Liver (tissue), 3 donors: ENCODE measurements around the gene EXOC4.

Experiments
- EGR1 ChIP-seq, 2 donors: IDR thresholded peaks; 2 replicates each; pipeline ENCODE4 v1.6.1; 2016 to 2018; ENCODE audit warnings: antibody characterized with exemption in 2 of 2, low read depth in 2 of 2
- FOXA1 ChIP-seq: IDR thresholded peaks from 2 replicates; pipeline ENCODE4 v1.6.1; 2016; ENCODE audit warnings: antibody characterized with exemption
- JUND ChIP-seq, 2 donors: IDR thresholded peaks; 2 replicates each; pipeline ENCODE4 v1.6.1; 2016; ENCODE audit warnings: antibody characterized with exemption in 2 of 2
- MAX ChIP-seq: IDR thresholded peaks from 2 replicates; pipeline ENCODE4 v1.6.1; 2016; ENCODE audit warnings: antibody characterized with exemption
- RAD21 ChIP-seq, 2 donors: IDR thresholded peaks; 2 replicates each; pipeline ENCODE4 v1.6.1; 2016; ENCODE audit warnings: antibody characterized with exemption in 2 of 2, mild to moderate bottlenecking in 2 of 2
- RXRA ChIP-seq, 2 donors: IDR thresholded peaks; 2 replicates each; pipeline ENCODE4 v1.6.1; 2017 to 2018; ENCODE audit warnings: antibody characterized with exemption in 2 of 2, mild to moderate bottlenecking in 1 of 2
- TAF1 ChIP-seq: conservative IDR thresholded peaks from 2 replicates; pipeline ENCODE4 v1.6.1; 2016; ENCODE audit warnings: antibody characterized with exemption, mild to moderate bottlenecking
- YY1 ChIP-seq: IDR thresholded peaks from 2 replicates; pipeline ENCODE4 v1.6.1; 2016; ENCODE audit warnings: antibody characterized with exemption, mild to moderate bottlenecking
- TF ChIP-seq, protein P1 (sequence below): fragments of 150-350 bp; IDR thresholded peaks from 2 replicates; pipeline ENCODE4 v1.5.1; 2017; ENCODE audit warnings: improper control_type of control experiment, low read depth, low read length; ENCODE audit not compliant: missing input control
- TF ChIP-seq, protein P2 (sequence below): IDR thresholded peaks from 2 replicates; pipeline ENCODE4 v1.6.1; 2016; ENCODE audit warnings: antibody characterized with exemption
- donor health status: healthy.
- donor health status: healthy.

- TF ChIP-seq, protein P1, sequence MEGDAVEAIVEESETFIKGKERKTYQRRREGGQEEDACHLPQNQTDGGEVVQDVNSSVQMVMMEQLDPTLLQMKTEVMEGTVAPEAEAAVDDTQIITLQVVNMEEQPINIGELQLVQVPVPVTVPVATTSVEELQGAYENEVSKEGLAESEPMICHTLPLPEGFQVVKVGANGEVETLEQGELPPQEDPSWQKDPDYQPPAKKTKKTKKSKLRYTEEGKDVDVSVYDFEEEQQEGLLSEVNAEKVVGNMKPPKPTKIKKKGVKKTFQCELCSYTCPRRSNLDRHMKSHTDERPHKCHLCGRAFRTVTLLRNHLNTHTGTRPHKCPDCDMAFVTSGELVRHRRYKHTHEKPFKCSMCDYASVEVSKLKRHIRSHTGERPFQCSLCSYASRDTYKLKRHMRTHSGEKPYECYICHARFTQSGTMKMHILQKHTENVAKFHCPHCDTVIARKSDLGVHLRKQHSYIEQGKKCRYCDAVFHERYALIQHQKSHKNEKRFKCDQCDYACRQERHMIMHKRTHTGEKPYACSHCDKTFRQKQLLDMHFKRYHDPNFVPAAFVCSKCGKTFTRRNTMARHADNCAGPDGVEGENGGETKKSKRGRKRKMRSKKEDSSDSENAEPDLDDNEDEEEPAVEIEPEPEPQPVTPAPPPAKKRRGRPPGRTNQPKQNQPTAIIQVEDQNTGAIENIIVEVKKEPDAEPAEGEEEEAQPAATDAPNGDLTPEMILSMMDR: peak; percentile 15
- no peak for TF ChIP-seq EGR1 (IDR thresholded peaks at IDR 0.05; ENCODE audit: low read depth in 2 of 2)
- no peak for TF ChIP-seq MAX
- no peak for TF ChIP-seq TAF1
- TF ChIP-seq RAD21 (IDR thresholded peaks at IDR 0.05): peak in 1 of 2 donors; percentile 54
- TF ChIP-seq YY1: no peak
- TF ChIP-seq, protein P2, sequence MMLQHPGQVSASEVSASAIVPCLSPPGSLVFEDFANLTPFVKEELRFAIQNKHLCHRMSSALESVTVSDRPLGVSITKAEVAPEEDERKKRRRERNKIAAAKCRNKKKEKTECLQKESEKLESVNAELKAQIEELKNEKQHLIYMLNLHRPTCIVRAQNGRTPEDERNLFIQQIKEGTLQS: no peak
- TF ChIP-seq JUND (IDR thresholded peaks at IDR 0.05): no peak
- no peak for TF ChIP-seq RXRA (IDR thresholded peaks at IDR 0.05)
- no peak for TF ChIP-seq FOXA1
These were observed 490.0 kb downstream of the EXOC4 start for GRCh38 chr7:133742709-133743538.
